ENCODE measurements around the gene BOLA1.
"Not testable (repeated sequence)": the region's sequence is repeated elsewhere in the genome, so short reads cannot be mapped to it uniquely, and the experiment has no call there.

The BOLA1 gene, protein sequence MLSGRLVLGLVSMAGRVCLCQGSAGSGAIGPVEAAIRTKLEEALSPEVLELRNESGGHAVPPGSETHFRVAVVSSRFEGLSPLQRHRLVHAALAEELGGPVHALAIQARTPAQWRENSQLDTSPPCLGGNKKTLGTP

DNA sequence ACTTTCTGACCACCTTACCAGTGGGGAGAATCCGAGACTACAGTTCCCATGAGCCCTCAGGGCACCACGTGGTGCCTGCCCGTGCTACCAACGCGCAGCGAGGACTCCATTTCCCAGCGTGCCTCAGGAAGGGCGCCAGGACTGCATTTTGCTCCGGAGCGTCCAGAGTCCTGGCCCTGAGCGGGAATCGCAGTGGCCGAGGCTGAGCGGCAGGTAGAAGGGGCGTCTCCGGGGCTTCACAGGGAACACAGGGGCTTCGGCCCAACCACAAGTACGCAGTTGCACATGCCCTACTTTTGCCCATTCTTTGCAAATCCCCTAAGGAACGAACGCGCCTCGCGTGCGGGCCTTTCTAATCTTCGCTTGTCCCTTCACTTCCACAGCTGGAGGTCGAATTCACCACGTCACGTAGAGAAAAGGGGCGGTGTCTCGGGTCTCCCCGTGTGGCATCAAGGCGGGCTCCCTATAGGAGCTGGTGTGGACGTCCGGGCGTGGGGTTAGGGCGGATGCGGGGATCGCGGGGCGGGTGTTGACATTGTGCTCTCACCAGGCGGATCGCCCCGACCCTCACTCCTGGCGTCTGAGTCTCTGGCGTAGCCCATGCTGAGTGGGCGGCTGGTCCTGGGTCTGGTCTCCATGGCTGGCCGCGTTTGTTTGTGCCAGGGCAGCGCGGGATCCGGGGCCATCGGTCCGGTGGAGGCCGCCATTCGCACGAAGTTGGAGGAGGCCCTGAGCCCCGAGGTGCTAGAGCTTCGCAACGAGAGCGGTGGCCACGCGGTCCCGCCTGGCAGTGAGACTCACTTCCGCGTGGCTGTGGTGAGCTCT is at the start of gene BOLA1:
TSS of gene BOLA1 (plus strand) at position 109 of the 825 bp plus-strand sequence. CDS start at position 601, 492 bp downstream.
- peak within 1 kb of the TSS; percentile 60 for H3K27ac ChIP-seq
- TF ChIP-seq, protein P1, sequence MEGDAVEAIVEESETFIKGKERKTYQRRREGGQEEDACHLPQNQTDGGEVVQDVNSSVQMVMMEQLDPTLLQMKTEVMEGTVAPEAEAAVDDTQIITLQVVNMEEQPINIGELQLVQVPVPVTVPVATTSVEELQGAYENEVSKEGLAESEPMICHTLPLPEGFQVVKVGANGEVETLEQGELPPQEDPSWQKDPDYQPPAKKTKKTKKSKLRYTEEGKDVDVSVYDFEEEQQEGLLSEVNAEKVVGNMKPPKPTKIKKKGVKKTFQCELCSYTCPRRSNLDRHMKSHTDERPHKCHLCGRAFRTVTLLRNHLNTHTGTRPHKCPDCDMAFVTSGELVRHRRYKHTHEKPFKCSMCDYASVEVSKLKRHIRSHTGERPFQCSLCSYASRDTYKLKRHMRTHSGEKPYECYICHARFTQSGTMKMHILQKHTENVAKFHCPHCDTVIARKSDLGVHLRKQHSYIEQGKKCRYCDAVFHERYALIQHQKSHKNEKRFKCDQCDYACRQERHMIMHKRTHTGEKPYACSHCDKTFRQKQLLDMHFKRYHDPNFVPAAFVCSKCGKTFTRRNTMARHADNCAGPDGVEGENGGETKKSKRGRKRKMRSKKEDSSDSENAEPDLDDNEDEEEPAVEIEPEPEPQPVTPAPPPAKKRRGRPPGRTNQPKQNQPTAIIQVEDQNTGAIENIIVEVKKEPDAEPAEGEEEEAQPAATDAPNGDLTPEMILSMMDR (conservative IDR thresholded peaks at IDR 0.05): no peak

DNA sequence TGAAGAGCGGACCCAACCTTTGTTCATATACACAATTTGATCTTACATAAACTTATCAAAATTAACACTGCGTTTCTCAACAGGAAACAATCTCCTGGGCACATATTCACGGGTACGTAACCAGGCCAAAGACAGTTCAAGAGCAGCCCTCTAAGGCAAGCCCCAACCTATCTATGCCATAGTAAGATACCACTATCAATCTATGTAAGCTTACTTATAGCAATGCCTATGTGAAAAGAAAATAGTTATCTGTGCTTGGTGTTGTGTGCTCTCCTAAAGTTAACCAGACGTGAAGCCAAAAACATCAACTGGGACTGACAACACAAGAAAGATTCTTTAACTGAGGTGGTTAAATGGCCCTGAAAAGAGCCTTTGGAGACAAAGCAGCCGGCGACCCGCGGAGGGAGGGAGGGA is 49.4 kb upstream of the BOLA1 start:
- TF ChIP-seq, protein P1 (conservative IDR thresholded peaks at IDR 0.05): no peak
- H3K27ac ChIP-seq: peak overlapping the region; percentile 72

DNA sequence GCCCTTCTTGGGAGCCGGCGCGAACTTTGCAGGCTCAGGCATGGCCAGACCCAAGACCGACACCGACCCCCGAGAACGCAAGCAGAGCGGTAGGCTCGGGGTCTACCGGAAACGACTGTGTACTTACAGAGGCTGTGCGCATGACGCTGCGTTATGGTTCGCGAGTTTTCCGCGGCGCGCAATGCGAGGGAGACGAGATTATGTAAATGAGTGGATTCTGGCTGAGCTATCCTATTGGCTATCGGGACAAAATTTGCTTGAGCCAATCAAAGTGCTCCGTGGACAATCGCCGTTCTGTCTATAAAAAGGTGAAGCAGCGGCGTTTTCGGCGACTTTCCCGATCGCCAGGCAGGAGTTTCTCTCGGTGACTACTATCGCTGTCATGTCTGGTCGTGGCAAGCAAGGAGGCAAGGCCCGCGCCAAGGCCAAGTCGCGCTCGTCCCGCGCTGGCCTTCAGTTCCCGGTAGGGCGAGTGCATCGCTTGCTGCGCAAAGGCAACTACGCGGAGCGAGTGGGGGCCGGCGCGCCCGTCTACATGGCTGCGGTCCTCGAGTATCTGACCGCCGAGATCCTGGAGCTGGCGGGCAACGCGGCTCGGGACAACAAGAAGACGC is 48.5 kb upstream of the BOLA1 start:
- not testable (repeated sequence) for H3K27ac ChIP-seq

DNA sequence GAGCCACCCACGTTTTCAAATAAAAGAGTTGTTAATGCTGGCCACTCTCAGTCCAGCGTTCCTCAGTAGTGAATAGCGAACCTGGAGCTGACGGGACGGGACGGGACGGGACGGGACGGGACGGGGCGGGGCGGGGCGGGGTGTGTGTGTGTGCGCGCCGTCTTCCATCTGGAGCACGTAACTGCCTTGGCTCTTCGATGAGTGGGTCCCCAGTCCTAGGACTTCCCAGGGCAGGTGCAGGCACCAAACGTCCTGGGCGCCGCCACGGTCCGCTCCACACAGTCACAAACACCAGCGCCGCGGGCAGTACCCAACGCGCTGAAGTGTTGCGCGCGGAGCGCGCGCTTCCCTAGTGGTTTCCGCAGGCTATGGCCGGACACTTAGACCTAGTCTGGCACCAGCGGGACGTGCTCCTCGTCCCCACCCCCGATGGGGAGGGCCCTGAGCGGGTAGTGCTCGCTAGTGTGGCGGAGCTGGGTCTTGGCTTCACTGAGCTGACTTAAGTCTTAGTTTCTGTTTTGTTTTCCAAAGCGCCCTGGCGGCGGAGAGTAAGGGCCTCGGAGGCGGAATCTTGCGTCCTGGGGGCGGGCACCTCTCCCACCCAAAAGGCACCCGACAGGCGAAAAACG is 47.7 kb upstream of the BOLA1 start:
- H3K27ac ChIP-seq: not testable (repeated sequence)

DNA sequence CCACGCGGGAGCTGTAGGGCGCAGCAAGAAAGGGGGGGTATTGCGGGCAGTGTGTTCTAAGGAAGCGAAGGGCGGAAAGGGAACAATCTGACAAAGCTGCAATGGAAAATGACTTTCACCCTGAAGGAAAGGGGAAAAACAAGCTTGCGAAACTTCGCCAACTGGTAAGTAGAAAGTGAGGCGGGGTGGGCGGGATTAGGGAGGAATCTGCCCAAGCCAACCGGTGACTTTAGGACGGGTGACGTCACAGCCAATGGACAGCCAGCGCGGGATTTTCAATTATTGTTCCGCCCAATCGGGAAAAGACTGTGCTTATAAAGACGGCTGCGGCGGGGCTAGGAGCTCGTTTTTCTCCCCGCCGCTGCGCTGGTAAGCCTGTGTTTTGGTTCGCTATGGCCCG is 47.1 kb upstream of the BOLA1 start:
- H3K27ac ChIP-seq: not testable (repeated sequence)

DNA sequence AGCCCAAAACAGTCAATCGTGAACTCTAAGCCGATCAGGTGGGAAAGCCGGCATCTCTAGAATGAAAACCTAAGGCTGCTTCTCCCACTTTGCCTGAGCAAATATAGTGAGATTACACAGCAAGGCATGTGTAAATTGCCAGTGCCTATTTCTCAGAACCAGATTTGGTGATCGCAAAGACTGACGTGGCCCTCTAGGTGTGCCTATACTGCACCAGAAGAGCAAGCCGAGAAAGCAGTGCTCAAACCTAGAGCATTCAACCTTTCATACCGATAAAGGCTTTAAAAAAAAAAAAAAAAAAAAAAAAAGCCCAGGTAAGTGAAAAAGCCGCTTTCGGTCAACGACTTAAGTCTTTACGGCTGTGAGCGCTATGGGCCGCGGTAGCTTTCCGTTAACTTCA is 39.1 kb upstream of the BOLA1 start:
- H3K27ac ChIP-seq: not testable (repeated sequence)

DNA sequence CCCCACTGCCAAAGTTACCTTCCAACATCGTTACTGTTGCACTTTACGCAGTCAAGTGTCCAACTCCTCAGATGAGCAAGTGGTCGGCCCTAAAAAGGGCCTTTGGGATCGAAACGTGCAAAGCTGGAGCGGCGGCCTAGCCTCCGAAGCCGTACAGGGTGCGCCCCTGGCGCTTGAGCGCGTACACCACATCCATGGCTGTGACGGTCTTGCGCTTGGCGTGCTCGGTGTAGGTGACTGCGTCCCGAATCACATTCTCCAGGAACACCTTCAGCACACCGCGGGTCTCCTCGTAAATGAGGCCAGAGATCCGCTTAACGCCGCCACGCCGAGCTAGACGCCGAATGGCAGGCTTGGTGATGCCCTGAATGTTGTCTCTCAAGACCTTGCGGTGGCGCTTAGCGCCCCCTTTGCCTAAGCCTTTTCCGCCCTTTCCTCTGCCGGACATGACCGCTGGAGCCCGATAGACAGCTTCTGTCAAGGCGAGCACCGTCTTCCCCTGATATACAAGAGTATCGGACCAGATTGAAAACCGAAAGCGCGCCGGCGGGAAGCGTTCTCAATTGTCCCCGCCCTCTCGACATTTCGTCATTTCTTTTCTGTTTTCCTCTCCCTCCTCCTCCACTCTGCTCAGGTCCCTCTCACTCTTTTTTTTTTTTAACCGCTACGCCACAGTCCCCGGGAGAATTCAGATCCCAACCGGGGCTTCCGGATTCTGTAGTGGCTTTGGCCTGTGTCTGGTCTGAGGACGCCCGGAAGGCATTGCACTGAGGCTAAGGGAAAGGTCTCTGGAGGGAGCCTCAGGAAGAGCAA is 38.5 kb upstream of the BOLA1 start:
- H3K27ac ChIP-seq: not testable (repeated sequence)

DNA sequence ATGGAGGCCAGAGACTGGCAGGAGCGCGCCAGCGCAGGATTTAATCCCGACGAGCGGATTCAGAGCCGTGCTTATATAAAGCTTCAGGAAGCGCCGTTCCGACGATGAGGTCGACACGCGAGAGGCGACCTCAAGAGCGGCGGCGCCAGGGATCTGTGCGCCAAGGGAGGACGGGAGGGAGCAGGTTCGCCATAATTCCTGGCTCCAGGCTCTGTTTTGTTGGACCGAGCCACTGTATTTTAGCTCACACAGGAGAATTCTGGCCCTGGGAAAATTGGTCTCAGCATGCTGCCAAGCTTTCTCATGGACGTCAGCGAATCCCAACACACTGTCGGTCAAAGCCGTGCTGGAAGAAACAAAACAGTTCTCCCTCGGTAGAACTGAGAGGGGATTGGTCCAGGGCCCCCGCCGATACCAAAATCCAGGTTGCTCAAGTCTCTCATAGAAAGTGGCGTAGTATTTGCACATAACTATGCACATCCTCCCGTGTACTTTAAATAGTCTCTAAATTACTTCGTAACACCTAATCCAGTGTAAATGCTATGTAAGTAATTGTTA is 37.8 kb upstream of the BOLA1 start:
- not testable (repeated sequence) for H3K27ac ChIP-seq

DNA sequence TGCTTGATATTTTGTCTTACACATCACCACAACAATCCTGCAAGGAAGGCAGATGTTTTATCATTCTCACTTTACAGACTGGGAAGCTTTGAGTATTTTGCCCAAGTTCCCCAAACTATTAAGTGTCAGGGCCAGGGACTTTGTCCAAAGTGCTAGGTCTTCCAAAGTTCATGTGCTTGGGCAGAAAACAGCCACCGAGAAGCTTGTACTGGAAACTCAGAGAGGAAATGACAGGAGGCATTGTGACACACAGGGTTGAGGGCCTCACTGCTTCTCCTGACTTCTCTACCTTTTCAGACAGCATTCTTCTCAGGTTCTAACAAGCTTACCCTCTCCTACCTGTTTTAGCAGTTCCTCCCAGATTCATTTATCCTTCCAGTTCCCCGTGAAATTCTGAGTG is 32.5 kb upstream of the BOLA1 start:
- H3K27ac ChIP-seq: not testable (repeated sequence)

DNA sequence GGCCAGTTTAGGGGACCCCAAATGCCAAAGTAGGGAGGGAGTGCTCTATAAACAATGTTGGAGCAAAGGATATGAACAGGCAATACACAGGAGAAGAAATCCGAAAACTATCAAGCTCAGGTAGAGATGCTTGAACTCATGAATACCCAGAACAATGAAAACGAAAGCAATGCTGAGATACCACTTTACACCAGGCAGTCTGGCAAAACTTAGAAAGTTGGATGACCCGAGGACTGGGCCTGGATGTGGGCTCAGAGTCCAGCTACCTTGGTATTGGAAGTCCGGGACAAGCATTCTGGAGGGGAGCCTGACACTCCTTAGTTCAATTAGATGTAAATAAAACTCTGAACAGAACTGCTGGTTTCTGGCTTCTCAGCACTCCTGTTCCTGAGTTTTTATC is 26.3 kb upstream of the BOLA1 start:
- H3K27ac ChIP-seq: not testable (repeated sequence)

DNA sequence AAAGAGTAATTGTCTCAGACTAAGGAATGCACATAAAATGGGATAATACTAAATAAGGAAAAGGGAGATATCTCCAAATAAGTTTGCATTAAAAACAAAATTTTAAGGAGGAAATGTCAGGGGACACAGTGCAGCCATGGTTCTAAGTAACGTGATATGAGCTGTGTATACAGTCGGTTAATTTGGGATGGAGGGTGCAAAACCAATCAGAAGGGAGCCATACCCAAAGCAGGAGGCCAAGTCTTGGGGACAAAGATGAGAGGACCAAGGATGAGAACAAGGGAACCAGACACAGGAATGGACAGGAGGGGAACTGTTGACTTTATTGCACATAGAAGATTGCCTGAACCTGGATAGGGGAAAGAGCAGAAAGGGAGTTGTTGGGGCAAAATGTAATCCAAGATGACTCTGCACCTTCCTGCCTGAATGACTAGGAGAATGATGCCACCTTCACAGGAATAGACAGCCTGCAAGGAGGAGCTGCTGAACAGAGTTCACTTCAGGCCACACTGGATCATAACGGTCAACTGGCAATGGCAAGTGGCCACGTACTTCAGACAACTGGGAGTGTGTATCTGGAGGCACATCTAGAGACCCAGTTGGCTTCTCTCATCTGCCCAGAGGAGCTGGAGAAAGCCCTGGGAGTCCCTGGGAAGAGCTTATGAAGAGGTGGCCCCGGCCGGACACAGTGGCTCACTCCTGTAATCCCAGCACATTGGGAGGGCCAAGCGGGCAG is 22.0 kb upstream of the BOLA1 start:
- no peak overlapping the region for H3K27ac ChIP-seq
- TF ChIP-seq, protein P1 (conservative IDR thresholded peaks at IDR 0.05): no peak

Data from VCaP (cell line).